Measurements from ENCODE around the gene RHOXF1.
"Not testable (repeated sequence)": the region's sequence is repeated elsewhere in the genome, so short reads cannot be mapped to it uniquely, and the experiment has no call there.

The RHOXF1 gene, protein sequence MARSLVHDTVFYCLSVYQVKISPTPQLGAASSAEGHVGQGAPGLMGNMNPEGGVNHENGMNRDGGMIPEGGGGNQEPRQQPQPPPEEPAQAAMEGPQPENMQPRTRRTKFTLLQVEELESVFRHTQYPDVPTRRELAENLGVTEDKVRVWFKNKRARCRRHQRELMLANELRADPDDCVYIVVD

DNA sequence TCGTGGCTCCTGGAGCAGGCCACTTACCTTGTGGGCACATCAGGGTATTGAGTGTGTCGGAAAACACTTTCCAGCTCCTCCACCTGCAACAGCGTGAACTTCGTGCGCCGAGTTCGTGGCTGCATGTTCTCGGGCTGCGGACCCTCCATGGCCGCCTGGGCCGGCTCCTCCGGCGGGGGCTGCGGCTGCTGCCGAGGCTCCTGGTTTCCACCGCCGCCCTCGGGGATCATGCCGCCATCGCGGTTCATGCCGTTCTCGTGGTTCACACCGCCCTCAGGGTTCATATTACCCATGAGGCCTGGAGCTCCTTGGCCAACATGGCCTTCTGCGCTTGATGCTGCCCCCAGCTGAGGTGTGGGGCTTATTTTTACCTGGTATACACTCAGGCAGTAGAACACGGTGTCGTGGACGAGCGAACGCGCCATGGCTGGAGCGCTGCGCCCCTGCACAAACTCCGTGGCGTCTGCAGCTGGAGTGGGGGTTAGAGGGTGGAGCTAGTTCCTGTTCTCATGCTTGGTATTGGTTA lies at the start of gene RHOXF1:
TSS of gene RHOXF1 (minus strand) at position 476 of the 526 bp plus-strand sequence. CDS start at position 425, 51 bp downstream.
- ATAC-seq (no peak), DNase-seq (no peak)

DNA sequence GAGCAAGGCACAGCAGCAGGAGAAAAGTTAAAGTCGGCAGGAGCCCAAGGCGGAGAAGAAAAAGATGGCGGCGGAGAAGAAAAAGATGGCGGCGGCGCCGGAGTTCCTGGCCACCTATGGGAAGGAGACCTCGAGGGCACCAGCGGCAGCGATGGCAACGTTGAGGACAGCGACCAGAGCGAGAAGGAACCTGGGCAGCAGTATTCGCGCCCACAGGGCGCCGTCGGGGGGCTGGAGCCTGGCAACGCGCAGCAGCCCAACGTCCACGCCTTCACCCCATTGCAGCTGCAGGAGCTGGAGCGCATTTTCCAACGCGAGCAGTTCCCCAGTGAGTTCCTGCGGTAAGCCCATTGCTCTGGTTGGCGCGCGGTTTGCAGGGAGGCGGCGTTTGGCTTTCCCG lies 43.4 kb upstream of the RHOXF1 start:
- DNase-seq, ATAC-seq: not testable (repeated sequence)

GRCh38 chrX:120158313-120158712 lies 42.6 kb upstream of the RHOXF1 start, which contains the start of gene RHOXF2:
TSS of gene RHOXF2 (plus strand) at chrX:120158613. CDS start at chrX:120158751, 138 bp downstream.
- DNase-seq, ATAC-seq: not testable (repeated sequence)

DNA sequence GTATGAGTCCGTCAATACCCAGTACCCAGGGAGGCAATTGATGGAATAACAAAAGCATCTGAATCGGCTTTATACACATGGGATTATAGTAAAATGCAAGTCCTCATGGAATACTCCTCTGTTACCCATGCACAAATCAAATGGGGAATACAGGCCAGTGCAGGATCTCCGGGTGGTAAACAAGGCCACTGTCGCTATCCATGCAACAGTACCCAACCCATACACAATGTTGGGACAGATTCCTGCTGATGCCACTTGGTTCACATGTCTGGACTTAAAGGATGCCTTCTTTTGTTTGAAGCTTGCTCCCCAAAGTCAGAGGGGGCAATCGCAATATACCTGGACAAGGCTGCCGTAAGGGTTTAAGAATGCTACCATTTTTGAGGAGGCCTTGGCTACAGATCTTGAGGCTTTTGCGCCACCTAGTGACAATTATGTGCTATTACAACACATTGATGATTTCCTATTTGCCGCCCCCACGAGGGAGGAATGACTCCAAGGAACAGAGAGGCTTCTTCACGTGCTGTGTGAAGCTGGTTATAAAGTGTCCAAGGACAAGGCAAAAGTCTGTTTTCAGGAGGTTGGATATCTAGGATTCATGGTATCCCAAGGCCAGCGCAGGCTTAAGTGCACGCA lies 34.5 kb upstream of the RHOXF1 start:
- ATAC-seq, DNase-seq: not testable (repeated sequence)

GRCh38 chrX:120147537-120147936 lies 31.8 kb upstream of the RHOXF1 start:
- DNase-seq (peak; percentile 6), ATAC-seq (no peak)

DNA sequence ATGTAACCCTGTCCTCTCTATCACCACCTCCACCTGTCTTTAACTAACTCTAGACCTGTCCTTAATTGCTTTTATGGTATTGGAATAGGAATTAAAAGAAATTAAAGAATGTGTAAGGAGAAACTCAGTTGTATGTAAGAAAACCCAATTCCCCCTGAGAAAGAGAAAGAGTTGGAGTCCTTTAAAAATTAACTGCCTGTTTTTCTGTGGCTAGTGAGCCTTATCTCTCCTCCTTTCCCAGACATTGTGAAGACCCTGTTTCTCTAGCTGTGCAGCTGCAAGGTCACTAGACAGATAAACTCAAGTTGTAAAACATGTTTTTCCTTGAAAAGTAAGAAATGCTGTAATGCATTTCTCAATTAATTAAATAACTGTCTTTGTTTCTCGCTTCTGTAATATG lies 30.6 kb upstream of the RHOXF1 start:
- DNase-seq, ATAC-seq: not testable (repeated sequence)

GRCh38 chrX:120145295-120145925 lies 29.7 kb upstream of the RHOXF1 start:
- peak; percentile 46 for ATAC-seq
- peak; percentile 7 for DNase-seq

- DNase-seq = peak; percentile 5
- ATAC-seq = no peak
These were observed 28.6 kb upstream of the RHOXF1 start for GRCh38 chrX:120144178-120144844.

DNA sequence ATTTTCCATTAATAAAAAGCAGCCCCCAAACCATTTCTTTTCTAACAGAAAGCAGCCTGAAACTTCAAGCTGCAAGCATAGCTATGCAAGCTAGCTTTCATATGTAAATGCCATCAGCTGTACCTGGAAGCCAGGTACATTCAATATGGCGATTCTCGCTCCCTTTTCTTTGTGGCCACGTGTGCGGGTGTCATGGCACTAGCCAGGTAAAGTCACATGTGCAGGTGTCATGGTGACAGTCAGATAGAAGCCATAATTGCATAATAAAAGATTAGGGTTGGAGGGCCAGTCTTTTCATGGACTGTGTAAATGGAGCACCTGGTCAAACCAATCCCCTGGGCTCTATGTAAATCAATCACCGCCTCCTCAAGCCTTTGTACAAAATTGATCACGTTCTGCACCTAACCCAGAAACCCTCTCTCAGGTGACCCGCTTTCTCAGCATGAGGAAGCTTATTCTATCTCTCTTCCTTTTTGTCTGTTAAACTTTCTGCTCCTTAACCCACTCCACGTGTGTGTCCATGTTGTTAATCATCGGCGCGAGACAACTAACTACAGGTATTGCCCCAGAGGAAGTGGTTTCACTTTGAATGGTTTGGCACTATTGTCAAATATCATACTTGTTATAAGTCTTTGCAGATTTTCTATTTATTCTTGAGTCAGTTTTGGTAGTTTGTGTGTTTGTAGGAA lies 24.7 kb upstream of the RHOXF1 start:
- ATAC-seq = no peak
- DNase-seq = no peak

- DNase-seq (no peak), ATAC-seq (no peak)
These were observed 21.7 kb upstream of the RHOXF1 start for GRCh38 chrX:120137439-120137838.

DNA sequence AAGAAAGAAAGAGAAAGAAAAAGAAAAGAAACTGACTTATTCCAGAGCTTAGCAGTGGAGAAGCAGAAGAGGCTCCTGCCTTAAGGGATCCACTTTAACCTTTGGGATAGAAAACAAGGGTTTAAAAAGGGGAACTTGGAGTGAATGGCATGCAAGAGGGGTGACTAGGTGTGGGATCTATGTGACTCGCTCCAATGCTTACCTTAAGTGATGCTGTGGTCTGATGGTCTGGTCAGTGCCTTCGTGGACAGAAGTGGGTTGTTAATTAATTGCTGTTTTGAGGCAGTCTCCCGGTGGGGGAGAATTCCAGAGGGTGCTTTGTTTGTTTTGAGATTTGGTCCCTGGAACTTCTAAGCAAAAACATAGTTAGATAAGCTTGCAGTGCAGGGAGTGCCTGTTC lies 21.1 kb upstream of the RHOXF1 start:
- DNase-seq (no peak), ATAC-seq (no peak)

DNA sequence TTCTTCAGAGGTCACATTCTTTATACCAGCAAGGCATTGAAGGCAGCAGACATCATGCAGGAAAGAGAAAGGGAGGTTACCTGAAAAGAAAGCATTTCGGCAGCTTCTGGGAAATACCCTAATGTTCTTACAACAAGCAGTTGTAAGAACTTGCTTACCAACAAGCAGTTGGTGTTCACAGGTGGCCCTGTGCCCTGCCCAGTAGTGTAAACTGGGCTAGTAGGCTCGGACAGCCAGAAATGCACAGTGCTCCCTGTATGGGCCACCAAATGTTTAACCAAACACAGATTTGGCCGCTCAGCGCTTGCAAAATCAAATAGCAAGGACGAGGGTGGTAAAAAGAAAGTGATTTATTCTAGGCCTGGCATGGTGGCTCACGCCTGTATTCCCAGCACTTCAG lies 20.4 kb upstream of the RHOXF1 start:
- ATAC-seq (no peak), DNase-seq (no peak)

DNA sequence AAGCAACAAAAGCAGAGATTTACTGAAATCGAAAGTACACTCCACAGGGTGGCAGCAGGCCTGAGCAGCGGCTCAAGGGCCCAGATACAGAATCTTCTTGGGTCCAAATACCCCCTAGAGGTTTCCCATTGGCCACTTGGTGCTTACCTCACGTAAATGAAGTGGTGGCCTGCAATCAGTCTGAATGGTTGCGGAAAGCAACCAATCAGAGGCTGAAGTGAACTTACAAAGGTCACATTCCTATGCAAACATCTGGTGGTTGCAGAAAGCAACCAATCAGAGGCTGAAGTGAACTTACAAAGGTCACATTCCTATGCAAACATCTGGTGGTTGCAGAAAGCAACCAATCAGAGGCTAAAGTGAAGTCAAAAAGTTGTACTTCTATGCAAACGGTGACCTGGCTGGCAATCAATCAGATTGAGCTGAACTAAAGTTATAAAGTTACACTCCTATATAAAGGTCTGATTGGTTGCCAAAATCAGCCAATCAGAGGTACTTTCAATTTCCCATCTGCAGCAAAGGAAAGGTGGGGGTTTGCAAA lies 12.7 kb upstream of the RHOXF1 start:
- not testable (repeated sequence) for DNase-seq, ATAC-seq

DNA sequence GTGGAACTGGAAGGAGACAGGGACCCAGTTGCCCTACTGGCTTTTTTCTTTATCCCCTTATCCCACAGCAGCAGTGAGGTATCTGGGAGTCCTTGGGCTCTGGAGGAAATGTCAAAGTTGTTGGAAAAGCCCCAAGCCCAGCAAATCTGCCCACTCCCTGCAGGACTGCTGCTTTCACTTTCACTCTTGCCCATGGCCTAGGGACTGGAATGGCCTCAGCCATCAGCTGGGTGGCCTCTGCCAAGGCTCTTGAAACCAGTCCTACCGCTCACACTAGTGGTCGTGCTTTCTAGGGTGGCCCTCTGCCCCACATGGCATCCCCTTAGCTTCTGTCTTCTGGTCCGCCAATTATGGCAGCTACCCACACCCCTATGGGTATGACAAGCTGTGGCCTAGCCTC lies 9.7 kb upstream of the RHOXF1 start:
- DNase-seq (no peak), ATAC-seq (no peak)

DNA sequence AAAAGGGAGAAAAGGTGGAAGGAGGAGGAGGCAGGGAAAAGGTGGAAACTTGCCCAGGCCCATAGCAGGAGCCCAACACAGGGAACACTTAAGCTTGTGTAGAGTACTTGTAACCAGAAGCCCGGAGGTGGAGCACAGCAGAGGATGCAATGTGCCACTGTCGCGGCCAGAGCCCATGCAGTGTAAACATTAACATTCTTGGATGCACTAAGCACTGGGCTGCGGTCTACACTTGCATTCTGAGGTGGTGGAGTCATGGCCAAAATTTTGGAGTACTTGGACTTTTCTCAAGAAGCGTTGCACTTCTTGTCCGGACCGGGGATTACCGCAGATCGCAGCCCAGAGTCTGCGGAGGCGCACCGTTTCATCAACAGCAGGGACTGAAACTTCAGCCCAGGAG lies 4.5 kb upstream of the RHOXF1 start:
- no peak for ATAC-seq
- DNase-seq = no peak

GRCh38 chrX:120111611-120112010 lies 4.1 kb downstream of the RHOXF1 start:
- no peak for DNase-seq
- ATAC-seq = no peak

DNA sequence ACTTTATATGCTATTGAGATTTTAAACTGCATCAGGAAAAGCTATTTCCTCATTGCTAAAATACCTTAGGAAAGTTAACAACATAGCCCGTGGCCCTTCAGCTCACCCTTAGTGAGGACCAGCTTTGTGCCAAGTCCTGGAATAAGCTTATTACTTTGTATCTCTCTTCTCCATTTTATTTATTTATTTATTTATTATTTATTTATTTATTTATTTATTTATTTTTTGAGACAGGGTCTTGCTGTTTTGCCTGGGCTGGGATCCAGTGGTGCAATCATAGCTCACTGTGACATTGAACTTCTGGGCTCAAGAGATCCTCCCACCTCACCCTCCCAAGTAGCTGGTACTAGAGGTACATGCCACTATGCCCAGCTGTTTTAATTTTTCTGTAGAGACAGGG lies 6.3 kb downstream of the RHOXF1 start:
- ATAC-seq (no peak), DNase-seq (no peak)

GRCh38 chrX:120104707-120105106 lies 11.0 kb downstream of the RHOXF1 start:
- ATAC-seq, DNase-seq: not testable (repeated sequence)

DNA sequence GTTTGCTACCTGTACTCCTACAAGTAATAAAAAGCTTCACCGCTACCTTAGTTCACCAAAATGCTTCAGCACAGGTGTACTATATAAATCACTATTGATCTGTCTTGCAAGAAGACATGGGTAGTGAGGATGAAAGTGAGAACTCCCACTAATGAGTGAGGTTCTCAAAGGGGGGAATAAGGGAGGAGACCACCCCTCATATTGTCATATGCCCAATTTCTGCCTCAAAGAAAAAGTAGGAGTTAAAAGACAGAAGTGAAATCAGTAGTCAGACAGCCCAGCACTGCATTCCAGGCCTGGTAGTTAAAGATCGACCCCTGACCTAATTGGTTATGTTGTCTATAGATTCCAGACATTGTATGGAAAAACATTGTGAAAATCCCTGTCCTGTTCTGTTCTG lies 14.7 kb downstream of the RHOXF1 start:
- not testable (repeated sequence) for ATAC-seq, DNase-seq

DNA sequence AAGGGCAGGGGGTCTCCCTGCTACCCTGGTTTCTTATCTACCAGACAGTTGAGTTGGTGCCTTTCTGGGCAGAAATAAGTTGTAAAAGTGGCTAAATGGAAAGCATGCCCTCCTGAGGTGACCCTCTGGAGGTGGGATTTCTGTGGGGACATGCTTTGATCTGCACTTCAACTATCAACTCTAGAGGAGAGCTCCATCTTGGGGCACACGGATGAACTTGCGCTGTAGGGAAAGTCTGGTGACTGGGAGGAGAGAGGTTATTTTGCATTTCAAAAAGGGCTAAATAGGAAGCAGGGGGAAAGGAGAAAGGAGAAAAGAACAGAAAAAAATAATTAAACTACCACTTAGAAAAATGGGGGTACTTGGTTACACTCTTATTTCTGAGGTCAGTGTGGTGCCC lies 25.5 kb downstream of the RHOXF1 start:
- no peak for DNase-seq
- no peak for ATAC-seq

DNA sequence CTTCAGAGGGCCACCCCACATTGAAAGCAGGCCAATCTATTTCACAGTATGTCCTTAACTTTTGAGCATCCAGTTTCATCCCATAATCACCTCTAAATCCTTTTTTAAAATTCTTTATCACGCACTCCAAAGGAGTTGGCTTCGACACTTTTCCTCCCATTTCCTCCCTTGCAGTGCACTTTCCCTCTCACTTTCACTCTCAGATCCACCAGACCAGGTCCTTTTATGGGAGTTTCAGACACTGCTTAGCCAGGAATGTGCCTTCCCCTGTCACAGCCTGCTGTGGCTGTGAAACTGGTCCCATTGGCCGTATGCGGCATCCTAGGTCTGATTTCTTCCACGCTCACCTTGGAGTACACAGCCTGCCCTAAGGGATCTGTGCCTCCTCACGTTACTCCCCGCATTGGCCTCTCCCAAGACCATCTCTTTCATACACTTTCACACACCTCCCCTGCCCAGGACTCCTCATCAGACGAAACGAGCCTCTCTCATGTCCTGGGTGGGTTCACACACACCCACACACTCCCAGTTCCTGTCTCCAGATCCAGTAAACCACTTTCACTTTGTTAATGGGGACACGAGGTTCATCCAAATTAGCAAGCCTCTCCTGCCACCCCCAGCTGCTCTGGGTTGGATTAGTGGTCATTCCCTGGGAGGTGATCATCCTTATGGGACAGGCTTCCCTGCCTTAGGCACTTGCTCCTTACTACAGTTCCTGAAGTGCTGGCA lies 28.3 kb downstream of the RHOXF1 start:
- ATAC-seq = no peak
- no peak for DNase-seq
